K562 (cell line): ENCODE data around the gene MAPKAPK2. TPM values are rescaled to one million over a fixed set of nuclear protein-coding genes. Genes with fewer than 3 reads are reported as not detected.

Experiments used
- ARNT ChIP-seq, 2 experiments: fragments of 450-650 bp; IDR thresholded peaks; 2 replicates each; pipeline ENCODE4 v1.6.1; 2016; ENCODE audit warnings: mild to moderate bottlenecking in 1 of 2
- HDAC3 ChIP-seq: fragments of 450-650 bp; IDR thresholded peaks from 2 replicates; pipeline ENCODE4 v1.6.1; 2018; ENCODE audit warnings: borderline replicate concordance, mild to moderate bottlenecking, moderate library complexity; ENCODE audit not compliant: partially characterized antibody
- HMG20A ChIP-seq: fragments of 450-650 bp; formaldehyde crosslinking; conservative IDR thresholded peaks from 2 replicates; pipeline ENCODE4 v1.4.0; 2020; ENCODE audit warnings: mild to moderate bottlenecking, mixed read lengths
- HOXB6 ChIP-seq: fragments of 250-450 bp; sonication (Bioruptor Pico); IDR thresholded peaks from 2 replicates; pipeline ENCODE4 v1.5.1; 2022; ENCODE audit warnings: mild to moderate bottlenecking, borderline replicate concordance
- MTA1 ChIP-seq: fragments of 450-650 bp; IDR thresholded peaks from 2 replicates; pipeline ENCODE4 v1.6.1; 2017; ENCODE audit warnings: borderline replicate concordance
- NBN ChIP-seq: fragments of 450-650 bp; IDR thresholded peaks from 2 replicates; pipeline ENCODE4 v1.6.1; 2016; ENCODE audit warnings: low read depth, mild to moderate bottlenecking
- RAD21 ChIP-seq, 2 experiments: fragments of 250-450 bp in 1 of 2; fragments of 450-650 bp in 1 of 2; sonication (Bioruptor Pico) in 1 of 2; formaldehyde crosslinking in 1 of 2; IDR thresholded peaks in 1 of 2; conservative IDR thresholded peaks in 1 of 2; 2 replicates each; pipeline versions ENCODE4 v1.4.0 to v1.8.0; 2020 to 2022; ENCODE audit warnings: mild to moderate bottlenecking in 2 of 2, moderate library complexity in 1 of 2
- SMAD4 ChIP-seq: fragments of 250-450 bp; sonication (Bioruptor Pico); conservative IDR thresholded peaks from 2 replicates; pipeline ENCODE4 v1.8.0; 2021; ENCODE audit warnings: inconsistent platforms, mild to moderate bottlenecking, moderate library complexity
- SMARCB1 ChIP-seq: IDR thresholded peaks from 2 replicates; pipeline ENCODE4 v1.6.1; 2011; ENCODE audit warnings: improper control_type of control experiment, low read depth; ENCODE audit not compliant: insufficient read length
- SMARCE1 ChIP-seq: fragments of 450-650 bp; IDR thresholded peaks from 2 replicates; pipeline ENCODE4 v1.7.1; 2016; ENCODE audit warnings: mild to moderate bottlenecking
- SOX6 ChIP-seq: fragments of 450-650 bp; IDR thresholded peaks from 2 replicates; pipeline ENCODE4 v1.6.1; 2014; ENCODE audit warnings: mild to moderate bottlenecking
- SPI1 ChIP-seq: IDR thresholded peaks from 2 replicates; pipeline ENCODE4 v1.6.1; 2011; ENCODE audit warnings: low read depth, low read length, control low read depth, borderline replicate concordance
- YBX1 ChIP-seq: fragments of 450-650 bp; IDR thresholded peaks from 2 replicates; pipeline ENCODE4 v1.7.1; 2016; ENCODE audit warnings: mild to moderate bottlenecking
- ZFP30 ChIP-seq: fragments of 250-450 bp; sonication (Bioruptor Pico); IDR thresholded peaks from 2 replicates; pipeline ENCODE4 v1.8.0; 2022; ENCODE audit warnings: moderate library complexity, mild to moderate bottlenecking, inconsistent platforms, borderline replicate concordance
- ZNF384 ChIP-seq: IDR thresholded peaks from 2 replicates; pipeline ENCODE4 v1.6.1; 2012; ENCODE audit warnings: low read depth, low read length, improper control_type of control experiment
- ZNF668 ChIP-seq: fragments of 250-450 bp; sonication (Bioruptor Pico); IDR thresholded peaks from 2 replicates; pipeline ENCODE4 v1.8.0; 2022; ENCODE audit warnings: mild to moderate bottlenecking, inconsistent platforms
- polyA plus RNA-seq, 8 experiments: library from polyadenylated mRNA; depleted of rRNA in 4 of 8; stranded (reverse) in 5 of 8; unstranded in 3 of 8; fragments of >200 nt; fragmentation: Nextera tagmentation in 2 of 8; fragmentation: Illumina TruSeq in 1 of 8; extraction: Ambion mirVana in 2 of 8; extraction: Trizol in 1 of 8; gene quantifications; 2 replicates each; pipeline versions ENCODE4 v1.2.1 to v1.2.3, GENCODE V29; 2011 to 2014; ENCODE audit warnings: inconsistent platforms in 1 of 8, missing spikeins in 1 of 8
- total RNA-seq, 7 experiments: library from RNA; depleted of rRNA in 6 of 7; stranded (reverse); fragments of >200 nt in 6 of 7; fragmentation: Illumina TruSeq in 2 of 7; extraction: Trizol in 2 of 7; gene quantifications; 2 replicates each; pipeline versions ENCODE4 v1.2.1 to v1.2.3, GENCODE V29; 2011 to 2021; ENCODE audit warnings: low replicate concordance in 1 of 7
- TF ChIP-seq, protein P1 (sequence below): sonication (generic); formaldehyde crosslinking; IDR thresholded peaks from 2 replicates; pipeline ENCODE4 v1.4.0; 2020; ENCODE audit warnings: mild to moderate bottlenecking, missing genetic modification reagents
- TF ChIP-seq, protein P2 (sequence below): fragments of 450-650 bp; IDR thresholded peaks from 2 replicates; pipeline ENCODE4 v1.6.1; 2017; ENCODE audit warnings: mild to moderate bottlenecking, moderate library complexity
- TF ChIP-seq, protein P3 (sequence below): sonication (generic); formaldehyde crosslinking; IDR thresholded peaks from 2 replicates; pipeline ENCODE4 v1.8.1; 2022; ENCODE audit warnings: missing genetic modification reagents
- TF ChIP-seq, protein P4 (sequence below): IDR thresholded peaks from 3 replicates; pipeline ENCODE4 v1.6.1; 2011; ENCODE audit warnings: borderline replicate concordance, mild to moderate bottlenecking; ENCODE audit not compliant: insufficient read length, insufficient read depth
- TF ChIP-seq, protein P5 (sequence below): sonication (generic); formaldehyde crosslinking; IDR thresholded peaks from 2 replicates; pipeline ENCODE4 v1.9.0; 2022; ENCODE audit warnings: mild to moderate bottlenecking, missing genetic modification reagents
- TF ChIP-seq, protein P6 (sequence below): fragments of 250-450 bp; sonication (Bioruptor Pico); IDR thresholded peaks from 2 replicates; pipeline ENCODE4 v1.8.0; 2021; ENCODE audit warnings: moderate library complexity, mild to moderate bottlenecking, inconsistent platforms

Gene MAPKAPK2
- total and polyA plus RNA-seq, 9 of the 15 experiments (the other 6 are each of a cell fraction or from before 2014, with no cell fraction given), result 0.63 to 94.2 (median 52.1) TPM

DNA sequence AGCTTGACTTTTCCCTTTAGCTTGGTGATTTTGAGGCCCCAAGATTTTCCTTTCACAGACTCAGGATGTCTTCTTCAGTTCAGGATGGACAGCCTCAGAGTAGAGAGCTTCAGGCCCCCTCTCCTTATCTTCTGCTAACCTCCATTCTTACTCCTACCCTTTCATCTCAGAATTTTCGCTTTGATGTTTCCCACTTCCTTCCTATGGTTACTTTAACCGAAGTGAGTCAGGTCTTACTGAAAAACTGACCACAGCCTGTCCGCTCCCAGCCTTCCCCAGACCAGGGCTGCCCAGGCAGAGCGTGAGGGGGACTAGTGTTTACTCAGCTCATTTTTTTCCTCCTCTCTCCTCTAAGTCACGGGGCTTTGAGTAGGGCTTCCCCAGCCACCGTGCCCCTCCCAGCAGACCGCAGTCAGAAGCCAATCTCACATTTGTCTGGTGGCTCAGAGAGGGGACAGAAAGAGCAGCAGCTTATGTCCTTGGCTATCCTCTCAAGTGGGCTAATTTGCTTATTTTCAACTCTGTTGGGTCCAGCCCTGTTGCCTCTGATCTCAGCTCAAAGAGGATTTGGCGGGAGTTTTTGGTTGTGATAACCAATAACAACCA lies 81.6 kb downstream of the MAPKAPK2 start (continued):
- TF ChIP-seq, protein P1, sequence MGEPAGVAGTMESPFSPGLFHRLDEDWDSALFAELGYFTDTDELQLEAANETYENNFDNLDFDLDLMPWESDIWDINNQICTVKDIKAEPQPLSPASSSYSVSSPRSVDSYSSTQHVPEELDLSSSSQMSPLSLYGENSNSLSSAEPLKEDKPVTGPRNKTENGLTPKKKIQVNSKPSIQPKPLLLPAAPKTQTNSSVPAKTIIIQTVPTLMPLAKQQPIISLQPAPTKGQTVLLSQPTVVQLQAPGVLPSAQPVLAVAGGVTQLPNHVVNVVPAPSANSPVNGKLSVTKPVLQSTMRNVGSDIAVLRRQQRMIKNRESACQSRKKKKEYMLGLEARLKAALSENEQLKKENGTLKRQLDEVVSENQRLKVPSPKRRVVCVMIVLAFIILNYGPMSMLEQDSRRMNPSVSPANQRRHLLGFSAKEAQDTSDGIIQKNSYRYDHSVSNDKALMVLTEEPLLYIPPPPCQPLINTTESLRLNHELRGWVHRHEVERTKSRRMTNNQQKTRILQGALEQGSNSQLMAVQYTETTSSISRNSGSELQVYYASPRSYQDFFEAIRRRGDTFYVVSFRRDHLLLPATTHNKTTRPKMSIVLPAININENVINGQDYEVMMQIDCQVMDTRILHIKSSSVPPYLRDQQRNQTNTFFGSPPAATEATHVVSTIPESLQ, result no peak
- TF ChIP-seq ZNF384 (peak; percentile 78), HOXB6 (CRISPR knock-in tag) (no peak), YBX1 (no peak), SMARCB1 (no peak), HMG20A (CRISPR knock-in tag) (no peak), MTA1 (peak; percentile 71; the same call in 1 of the 2 replicates), SMAD4 (CRISPR knock-in tag) (peak; percentile 73), HDAC3 (no peak), RAD21 (CRISPR knock-in tag; conservative IDR thresholded peaks at IDR 0.05 in 1 of 2, IDR thresholded peaks at IDR 0.05 in 1 of 2) (0 out of 4 replicates have a peak, but pooled peaks of 1 of the 2 experiments have one; percentile 10), SMARCE1 (peak; percentile 93), ARNT (IDR thresholded peaks at IDR 0.05) (peak in 1 of 2 experiments; percentile 60; a peak in 1 of 4 replicates), SPI1 (peak; percentile 87), ZNF668 (no peak), SOX6 (peak; percentile 62), ZFP30 (CRISPR knock-in tag) (no peak), NBN (peak; percentile 72; the same call in 1 of the 2 replicates)
- TF ChIP-seq, protein P2, sequence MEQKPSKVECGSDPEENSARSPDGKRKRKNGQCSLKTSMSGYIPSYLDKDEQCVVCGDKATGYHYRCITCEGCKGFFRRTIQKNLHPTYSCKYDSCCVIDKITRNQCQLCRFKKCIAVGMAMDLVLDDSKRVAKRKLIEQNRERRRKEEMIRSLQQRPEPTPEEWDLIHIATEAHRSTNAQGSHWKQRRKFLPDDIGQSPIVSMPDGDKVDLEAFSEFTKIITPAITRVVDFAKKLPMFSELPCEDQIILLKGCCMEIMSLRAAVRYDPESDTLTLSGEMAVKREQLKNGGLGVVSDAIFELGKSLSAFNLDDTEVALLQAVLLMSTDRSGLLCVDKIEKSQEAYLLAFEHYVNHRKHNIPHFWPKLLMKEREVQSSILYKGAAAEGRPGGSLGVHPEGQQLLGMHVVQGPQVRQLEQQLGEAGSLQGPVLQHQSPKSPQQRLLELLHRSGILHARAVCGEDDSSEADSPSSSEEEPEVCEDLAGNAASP, result no peak
- TF ChIP-seq, protein P3, sequence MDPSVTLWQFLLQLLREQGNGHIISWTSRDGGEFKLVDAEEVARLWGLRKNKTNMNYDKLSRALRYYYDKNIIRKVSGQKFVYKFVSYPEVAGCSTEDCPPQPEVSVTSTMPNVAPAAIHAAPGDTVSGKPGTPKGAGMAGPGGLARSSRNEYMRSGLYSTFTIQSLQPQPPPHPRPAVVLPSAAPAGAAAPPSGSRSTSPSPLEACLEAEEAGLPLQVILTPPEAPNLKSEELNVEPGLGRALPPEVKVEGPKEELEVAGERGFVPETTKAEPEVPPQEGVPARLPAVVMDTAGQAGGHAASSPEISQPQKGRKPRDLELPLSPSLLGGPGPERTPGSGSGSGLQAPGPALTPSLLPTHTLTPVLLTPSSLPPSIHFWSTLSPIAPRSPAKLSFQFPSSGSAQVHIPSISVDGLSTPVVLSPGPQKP (CRISPR knock-in tag), result no peak
- TF ChIP-seq, protein P4, sequence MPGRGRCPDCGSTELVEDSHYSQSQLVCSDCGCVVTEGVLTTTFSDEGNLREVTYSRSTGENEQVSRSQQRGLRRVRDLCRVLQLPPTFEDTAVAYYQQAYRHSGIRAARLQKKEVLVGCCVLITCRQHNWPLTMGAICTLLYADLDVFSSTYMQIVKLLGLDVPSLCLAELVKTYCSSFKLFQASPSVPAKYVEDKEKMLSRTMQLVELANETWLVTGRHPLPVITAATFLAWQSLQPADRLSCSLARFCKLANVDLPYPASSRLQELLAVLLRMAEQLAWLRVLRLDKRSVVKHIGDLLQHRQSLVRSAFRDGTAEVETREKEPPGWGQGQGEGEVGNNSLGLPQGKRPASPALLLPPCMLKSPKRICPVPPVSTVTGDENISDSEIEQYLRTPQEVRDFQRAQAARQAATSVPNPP, result no peak
- TF ChIP-seq, protein P5, sequence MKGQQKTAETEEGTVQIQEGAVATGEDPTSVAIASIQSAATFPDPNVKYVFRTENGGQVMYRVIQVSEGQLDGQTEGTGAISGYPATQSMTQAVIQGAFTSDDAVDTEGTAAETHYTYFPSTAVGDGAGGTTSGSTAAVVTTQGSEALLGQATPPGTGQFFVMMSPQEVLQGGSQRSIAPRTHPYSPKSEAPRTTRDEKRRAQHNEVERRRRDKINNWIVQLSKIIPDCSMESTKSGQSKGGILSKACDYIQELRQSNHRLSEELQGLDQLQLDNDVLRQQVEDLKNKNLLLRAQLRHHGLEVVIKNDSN (CRISPR knock-in tag), result peak; percentile 66
- TF ChIP-seq, protein P6, sequence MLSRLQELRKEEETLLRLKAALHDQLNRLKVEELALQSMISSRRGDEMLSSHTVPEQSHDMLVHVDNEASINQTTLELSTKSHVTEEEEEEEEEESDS (CRISPR knock-in tag), result no peak
